Liver (tissue), 9 donors: Measurements from ENCODE around the gene UGT2B7. TPM values are rescaled to one million over a fixed set of nuclear protein-coding genes. Genes with fewer than 3 reads are reported as not detected.

Experiments
- DNase-seq: peaks from one replicate; pipeline ENCODE4 v3.0.0-alpha.2; 2017; ENCODE audit warnings: low spot score
- H3K27ac ChIP-seq, 2 donors: one replicate each; pipeline ENCODE4 v1.7.0; 2013; ENCODE audit warnings: inconsistent platforms in 2 of 2, low read length in 2 of 2, control low read depth in 1 of 2, low read depth in 1 of 2, mild to moderate bottlenecking in 1 of 2
- H3K27me3 ChIP-seq, 4 donors: one replicate each; pipeline versions ENCODE4 v1.6.1 to v1.7.0; 2013; ENCODE audit warnings: low read length in 3 of 4, inconsistent platforms in 1 of 4, mild to moderate bottlenecking in 1 of 4, moderate library complexity in 1 of 4; ENCODE audit not compliant: control insufficient read depth in 4 of 4, insufficient read depth in 4 of 4
- H3K36me3 ChIP-seq, 4 donors: one replicate each; pipeline versions ENCODE4 v1.6.1 to v1.7.0; 2013; ENCODE audit warnings: low read length in 3 of 4, mild to moderate bottlenecking in 3 of 4, low read depth in 1 of 4, moderate library complexity in 1 of 4; ENCODE audit not compliant: control insufficient read depth in 4 of 4, insufficient read depth in 3 of 4
- H3K4me1 ChIP-seq, 4 donors: one replicate each; pipeline versions ENCODE4 v1.6.1 to v1.7.0; 2013; ENCODE audit warnings: low read length in 3 of 4, mild to moderate bottlenecking in 3 of 4, moderate library complexity in 1 of 4; ENCODE audit not compliant: control insufficient read depth in 4 of 4, insufficient read depth in 4 of 4
- H3K4me3 ChIP-seq, 3 donors: one replicate each; pipeline versions ENCODE4 v1.6.1 to v1.7.0; 2013; ENCODE audit warnings: low read length in 3 of 3, control low read depth in 1 of 3, low read depth in 1 of 3, mild to moderate bottlenecking in 1 of 3
- H3K9ac ChIP-seq, 2 donors: one replicate each; pipeline ENCODE4 v1.7.0; 2013; ENCODE audit warnings: low read length in 2 of 2, mild to moderate bottlenecking in 2 of 2, moderate library complexity in 2 of 2, control low read depth in 1 of 2, low read depth in 1 of 2
- H3K9me3 ChIP-seq, 4 donors: one replicate each; pipeline versions ENCODE4 v1.6.1 to v1.7.0; 2013; ENCODE audit warnings: low read length in 3 of 4; ENCODE audit not compliant: control insufficient read depth in 4 of 4
- EGR1 ChIP-seq, 2 donors: IDR thresholded peaks; 2 replicates each; pipeline ENCODE4 v1.6.1; 2016 to 2018; ENCODE audit warnings: antibody characterized with exemption in 2 of 2, low read depth in 2 of 2
- FOXA1 ChIP-seq: IDR thresholded peaks from 2 replicates; pipeline ENCODE4 v1.6.1; 2016; ENCODE audit warnings: antibody characterized with exemption
- FOXA2 ChIP-seq: IDR thresholded peaks from 2 replicates; pipeline ENCODE4 v1.6.1; 2016; ENCODE audit warnings: antibody characterized with exemption
- HNF4A ChIP-seq, 2 donors: conservative IDR thresholded peaks; 2 replicates each; pipeline ENCODE4 v1.6.1; 2016; ENCODE audit warnings: antibody characterized with exemption in 2 of 2, mild to moderate bottlenecking in 2 of 2
- HNF4G ChIP-seq: IDR thresholded peaks from 2 replicates; pipeline ENCODE4 v1.6.1; 2016; ENCODE audit warnings: antibody characterized with exemption
- JUND ChIP-seq, 2 donors: IDR thresholded peaks; 2 replicates each; pipeline ENCODE4 v1.6.1; 2016; ENCODE audit warnings: antibody characterized with exemption in 2 of 2
- NR2F2 ChIP-seq: IDR thresholded peaks from 2 replicates; pipeline ENCODE4 v1.6.1; 2016; ENCODE audit warnings: antibody characterized with exemption
- RXRA ChIP-seq, 2 donors: IDR thresholded peaks; 2 replicates each; pipeline ENCODE4 v1.6.1; 2017 to 2018; ENCODE audit warnings: antibody characterized with exemption in 2 of 2, mild to moderate bottlenecking in 1 of 2
- SP1 ChIP-seq: IDR thresholded peaks from 2 replicates; pipeline ENCODE4 v1.6.1; 2018; ENCODE audit warnings: antibody characterized with exemption, mild to moderate bottlenecking
- TAF1 ChIP-seq: conservative IDR thresholded peaks from 2 replicates; pipeline ENCODE4 v1.6.1; 2016; ENCODE audit warnings: antibody characterized with exemption, mild to moderate bottlenecking
- YY1 ChIP-seq: IDR thresholded peaks from 2 replicates; pipeline ENCODE4 v1.6.1; 2016; ENCODE audit warnings: antibody characterized with exemption, mild to moderate bottlenecking
- WGBS: extraction: QIAGEN DNeasy Blood & Tissue Kit; methylation state at CpG from one replicate; pipeline ENCODE4 v1.1.7; 2013; 5-methylcytosine and 5-hydroxymethylcytosine counted together
- polyA plus RNA-seq, 2 donors: library from polyadenylated mRNA; stranded (reverse) in 1 of 2; unstranded in 1 of 2; fragments of 200-250 nt in 1 of 2; fragments of >200 nt in 1 of 2; fragmentation: Nextera tagmentation in 1 of 2; extraction: Ambion mirVana in 1 of 2; gene quantifications; one replicate each; pipeline versions ENCODE4 v1.2.1 to v1.2.3, GENCODE V29; 2013 to 2015
- total RNA-seq, 2 donors: library from RNA; depleted of rRNA; stranded (reverse); fragments of >200 nt; gene quantifications; one replicate each; pipeline ENCODE4 v1.2.3, GENCODE V29; 2014
- TF ChIP-seq, protein P1 (sequence below): IDR thresholded peaks from 2 replicates; pipeline ENCODE4 v1.6.1; 2016; ENCODE audit warnings: antibody characterized with exemption
- TF ChIP-seq, protein P2 (sequence below): IDR thresholded peaks from 2 replicates; pipeline ENCODE4 v1.6.1; 2016; ENCODE audit warnings: antibody characterized with exemption, mild to moderate bottlenecking
- TF ChIP-seq, protein P3 (sequence below): IDR thresholded peaks from 2 replicates; pipeline ENCODE4 v1.6.1; 2016; ENCODE audit warnings: antibody characterized with exemption
- donor health status: healthy.
- donor health status: healthy.
- donor health status: healthy.
- donor health status: healthy.
- donor health status: healthy.

UGT2B7 gene
- total and polyA plus RNA-seq, 4 donors: 5.9 to 198 (median 164) TPM

DNA sequence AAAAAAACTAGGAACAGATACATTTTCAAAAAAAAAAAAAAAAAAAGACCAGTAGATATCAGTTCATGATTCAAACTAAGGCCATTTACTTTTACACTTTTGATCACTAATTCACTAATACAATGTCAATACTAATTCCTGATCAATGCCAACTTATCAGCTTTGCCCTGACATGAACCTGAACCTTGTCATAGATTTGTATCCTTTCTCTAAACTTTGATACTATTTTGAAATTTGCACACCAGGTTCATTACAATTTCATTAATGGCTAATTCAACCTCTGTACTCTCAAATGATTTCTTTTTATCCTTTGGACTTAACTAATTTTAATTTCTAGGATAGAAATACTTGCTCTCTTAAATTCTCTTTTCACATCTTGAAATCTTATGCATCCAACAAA lies 37.7 kb downstream of the UGT2B7 start:
- H3K27ac ChIP-seq: no peak overlapping the region
- no peak overlapping the region for H3K4me3 ChIP-seq
- H3K4me1 ChIP-seq: peaks cover 0 to 2% (median under 1%) of the 10 kb centered on the region in 4 donors
- H3K9ac ChIP-seq: no peak overlapping the region
- no peaks in the 10 kb centered on the region for H3K27me3 ChIP-seq
- no peak for DNase-seq
- TF ChIP-seq, protein P1, sequence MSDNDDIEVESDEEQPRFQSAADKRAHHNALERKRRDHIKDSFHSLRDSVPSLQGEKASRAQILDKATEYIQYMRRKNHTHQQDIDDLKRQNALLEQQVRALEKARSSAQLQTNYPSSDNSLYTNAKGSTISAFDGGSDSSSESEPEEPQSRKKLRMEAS: no peak
- TF ChIP-seq HNF4G: peak; percentile 15
- peak; percentile 41 for TF ChIP-seq SP1
- TF ChIP-seq JUND (IDR thresholded peaks at IDR 0.05): peak in 1 of 2 donors; percentile 19
- TF ChIP-seq YY1: peak; percentile 22
- TF ChIP-seq, protein P2, sequence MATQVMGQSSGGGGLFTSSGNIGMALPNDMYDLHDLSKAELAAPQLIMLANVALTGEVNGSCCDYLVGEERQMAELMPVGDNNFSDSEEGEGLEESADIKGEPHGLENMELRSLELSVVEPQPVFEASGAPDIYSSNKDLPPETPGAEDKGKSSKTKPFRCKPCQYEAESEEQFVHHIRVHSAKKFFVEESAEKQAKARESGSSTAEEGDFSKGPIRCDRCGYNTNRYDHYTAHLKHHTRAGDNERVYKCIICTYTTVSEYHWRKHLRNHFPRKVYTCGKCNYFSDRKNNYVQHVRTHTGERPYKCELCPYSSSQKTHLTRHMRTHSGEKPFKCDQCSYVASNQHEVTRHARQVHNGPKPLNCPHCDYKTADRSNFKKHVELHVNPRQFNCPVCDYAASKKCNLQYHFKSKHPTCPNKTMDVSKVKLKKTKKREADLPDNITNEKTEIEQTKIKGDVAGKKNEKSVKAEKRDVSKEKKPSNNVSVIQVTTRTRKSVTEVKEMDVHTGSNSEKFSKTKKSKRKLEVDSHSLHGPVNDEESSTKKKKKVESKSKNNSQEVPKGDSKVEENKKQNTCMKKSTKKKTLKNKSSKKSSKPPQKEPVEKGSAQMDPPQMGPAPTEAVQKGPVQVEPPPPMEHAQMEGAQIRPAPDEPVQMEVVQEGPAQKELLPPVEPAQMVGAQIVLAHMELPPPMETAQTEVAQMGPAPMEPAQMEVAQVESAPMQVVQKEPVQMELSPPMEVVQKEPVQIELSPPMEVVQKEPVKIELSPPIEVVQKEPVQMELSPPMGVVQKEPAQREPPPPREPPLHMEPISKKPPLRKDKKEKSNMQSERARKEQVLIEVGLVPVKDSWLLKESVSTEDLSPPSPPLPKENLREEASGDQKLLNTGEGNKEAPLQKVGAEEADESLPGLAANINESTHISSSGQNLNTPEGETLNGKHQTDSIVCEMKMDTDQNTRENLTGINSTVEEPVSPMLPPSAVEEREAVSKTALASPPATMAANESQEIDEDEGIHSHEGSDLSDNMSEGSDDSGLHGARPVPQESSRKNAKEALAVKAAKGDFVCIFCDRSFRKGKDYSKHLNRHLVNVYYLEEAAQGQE: no peak
- peak; percentile 76 to 82 for TF ChIP-seq HNF4A (conservative IDR thresholded peaks at IDR 0.05)
- TF ChIP-seq RXRA (IDR thresholded peaks at IDR 0.05): peak; percentile 73 to 80
- no peak for TF ChIP-seq FOXA1
- H3K9me3 ChIP-seq: no peaks in the 10 kb centered on the region
- H3K36me3 ChIP-seq: no peaks in the 10 kb centered on the region

DNA sequence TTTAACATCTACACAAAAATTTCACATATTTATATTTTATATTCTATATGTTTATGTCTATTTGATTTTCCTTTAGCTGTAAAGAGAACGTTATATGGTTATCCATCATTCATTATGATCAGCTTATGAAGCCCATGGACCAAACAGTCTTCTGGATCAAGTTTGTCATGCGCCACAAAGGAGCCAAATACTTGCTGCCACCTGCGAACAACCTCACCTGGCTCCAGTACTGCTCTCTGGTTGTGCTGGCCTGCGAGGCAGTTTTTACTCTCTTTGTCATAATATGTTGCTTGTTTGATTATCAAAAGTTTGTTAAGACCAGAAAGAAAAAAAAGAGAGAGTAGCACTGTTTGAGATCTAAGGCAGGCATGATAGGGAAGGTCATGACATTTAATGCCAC lies 38.2 kb downstream of the UGT2B7 start:
- no peak overlapping the region for H3K9ac ChIP-seq
- H3K27me3 ChIP-seq: no peaks in the 10 kb centered on the region
- H3K9me3 ChIP-seq: no peaks in the 10 kb centered on the region
- H3K4me1 ChIP-seq: peaks cover 0 to 2% (median under 1%) of the 10 kb centered on the region in 4 donors
- no peak for DNase-seq
- 55% methylated on average over 4 of the region's 4 CpGs for WGBS
- H3K27ac ChIP-seq: no peak overlapping the region
- TF ChIP-seq HNF4G (no peak), NR2F2 (no peak), SP1 (no peak), FOXA2 (no peak), YY1 (no peak), JUND (IDR thresholded peaks at IDR 0.05) (no peak), RXRA (IDR thresholded peaks at IDR 0.05) (no peak), HNF4A (conservative IDR thresholded peaks at IDR 0.05) (no peak), TAF1 (no peak), EGR1 (IDR thresholded peaks at IDR 0.05; ENCODE audit: low read depth in 2 of 2) (no peak)
- TF ChIP-seq, protein P3, sequence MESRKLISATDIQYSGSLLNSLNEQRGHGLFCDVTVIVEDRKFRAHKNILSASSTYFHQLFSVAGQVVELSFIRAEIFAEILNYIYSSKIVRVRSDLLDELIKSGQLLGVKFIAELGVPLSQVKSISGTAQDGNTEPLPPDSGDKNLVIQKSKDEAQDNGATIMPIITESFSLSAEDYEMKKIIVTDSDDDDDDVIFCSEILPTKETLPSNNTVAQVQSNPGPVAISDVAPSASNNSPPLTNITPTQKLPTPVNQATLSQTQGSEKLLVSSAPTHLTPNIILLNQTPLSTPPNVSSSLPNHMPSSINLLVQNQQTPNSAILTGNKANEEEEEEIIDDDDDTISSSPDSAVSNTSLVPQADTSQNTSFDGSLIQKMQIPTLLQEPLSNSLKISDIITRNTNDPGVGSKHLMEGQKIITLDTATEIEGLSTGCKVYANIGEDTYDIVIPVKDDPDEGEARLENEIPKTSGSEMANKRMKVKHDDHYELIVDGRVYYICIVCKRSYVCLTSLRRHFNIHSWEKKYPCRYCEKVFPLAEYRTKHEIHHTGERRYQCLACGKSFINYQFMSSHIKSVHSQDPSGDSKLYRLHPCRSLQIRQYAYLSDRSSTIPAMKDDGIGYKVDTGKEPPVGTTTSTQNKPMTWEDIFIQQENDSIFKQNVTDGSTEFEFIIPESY: no peak
- TF ChIP-seq, protein P1: no peak
- no peaks in the 10 kb centered on the region for H3K36me3 ChIP-seq
- H3K4me3 ChIP-seq: no peak overlapping the region
